GM15510 (cell line): ENCODE measurements around the gene TJP3.

Source experiments
- POLR2A ChIP-seq: IDR thresholded peaks from 3 replicates; pipeline ENCODE4 v1.6.1; 2011; ENCODE audit warnings: borderline replicate concordance; ENCODE audit not compliant: insufficient read length; ENCODE audit errors: extremely low read depth

Gene TJP3

GRCh38 chr19:3682286-3682685, 25.9 kb upstream of the TJP3 start:
- TF ChIP-seq POLR2A = no peak

DNA sequence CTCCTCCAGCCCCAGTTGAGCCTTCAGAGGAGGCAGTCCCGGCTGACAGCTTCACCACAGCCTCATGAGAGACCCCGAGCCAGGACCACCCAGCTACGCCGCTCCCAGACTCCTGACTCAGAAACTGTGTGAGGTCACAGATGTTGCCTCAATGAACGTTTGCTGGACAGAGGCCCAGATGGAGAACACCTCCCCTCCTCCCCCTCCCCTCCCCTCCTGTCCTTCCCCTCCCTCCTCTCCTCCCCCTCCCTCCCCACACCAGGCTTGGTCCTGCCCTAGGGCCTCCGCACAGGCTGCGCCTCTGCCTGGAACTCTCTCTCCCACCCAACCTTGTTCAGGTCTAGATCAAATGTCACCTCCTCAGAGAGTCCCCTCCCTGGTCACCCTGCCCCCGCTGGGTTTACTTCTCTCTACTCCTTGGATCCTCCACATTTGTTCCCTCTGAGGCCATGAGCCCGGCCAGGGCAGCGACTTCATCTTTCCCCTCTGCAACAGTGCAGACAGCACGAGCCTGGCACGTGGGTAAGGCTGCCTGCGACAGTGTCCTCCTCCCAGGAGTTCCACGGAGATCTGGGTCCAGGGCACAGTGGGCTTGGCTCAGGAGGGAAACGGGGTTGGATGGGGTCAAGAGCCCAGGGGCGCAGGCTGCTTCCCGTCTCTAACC, 25.3 kb upstream of the TJP3 start:
- TF ChIP-seq POLR2A = no peak

GRCh38 chr19:3683405-3684053, 24.7 kb upstream of the TJP3 start:
- no peak for TF ChIP-seq POLR2A

DNA sequence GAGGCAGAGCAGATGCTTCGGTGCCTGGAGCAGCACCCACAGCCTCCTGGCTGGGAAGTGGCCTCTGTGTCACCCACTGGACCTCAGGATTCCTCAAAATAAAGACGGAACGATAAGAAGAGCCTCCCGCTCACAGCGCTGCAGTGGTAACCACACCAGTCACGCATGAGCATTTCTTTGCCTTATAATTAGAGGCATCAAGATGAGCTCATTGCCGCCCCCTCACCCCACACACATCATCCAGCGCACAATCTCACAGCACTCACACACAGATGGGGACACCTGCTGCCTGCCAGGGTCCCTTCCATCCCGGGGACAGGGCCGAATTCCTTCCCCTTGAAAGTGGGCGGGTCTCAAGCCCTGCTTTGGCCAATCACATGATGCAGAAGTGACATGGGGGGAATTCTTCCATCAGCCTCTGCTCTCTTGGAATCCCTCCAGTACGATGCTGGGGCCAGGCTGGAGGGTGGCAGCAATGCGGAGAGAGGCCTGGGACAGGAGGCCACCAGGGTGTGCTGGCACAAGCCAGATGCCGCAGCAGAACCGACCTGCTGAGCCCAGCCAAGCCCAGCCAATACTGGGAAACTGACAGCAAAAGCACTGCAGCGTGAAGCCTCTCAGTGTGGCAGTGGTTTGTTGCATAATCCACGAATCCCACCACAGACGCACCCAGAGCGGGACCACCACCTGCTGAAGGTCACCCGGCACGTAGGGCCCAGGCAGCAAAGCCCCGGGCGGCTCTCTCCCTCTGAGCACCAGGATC, 23.9 kb upstream of the TJP3 start:
- no peak for TF ChIP-seq POLR2A

DNA sequence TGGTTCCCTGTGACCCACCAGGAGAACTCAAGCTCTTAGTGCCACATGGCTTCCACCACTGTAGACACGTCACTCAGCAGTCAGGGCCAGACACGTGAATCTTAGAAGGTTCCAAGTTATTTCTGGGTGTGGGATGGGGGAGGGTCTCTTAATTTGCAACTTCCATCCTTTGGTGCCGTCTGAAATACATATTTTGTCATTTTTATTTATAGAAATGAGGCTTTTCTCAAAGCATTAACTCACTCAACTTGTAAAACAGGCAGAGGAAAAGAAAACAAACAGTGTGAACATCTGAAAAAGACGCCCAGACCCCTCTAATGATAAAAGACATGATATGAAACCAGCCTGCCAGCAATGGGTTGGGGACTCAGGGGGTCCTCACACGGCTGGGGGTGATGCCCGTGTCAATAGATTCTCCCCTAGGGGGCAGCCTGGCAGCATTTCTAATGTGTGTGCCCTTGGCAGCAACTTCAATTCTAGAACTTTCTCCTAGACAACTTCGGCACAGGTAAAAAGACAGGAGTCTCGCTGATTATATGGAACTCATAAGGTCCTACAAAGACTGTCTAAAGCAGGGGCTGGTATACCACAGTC, 23.3 kb upstream of the TJP3 start:
- no peak for TF ChIP-seq POLR2A

GRCh38 chr19:3687393-3687773, 20.8 kb upstream of the TJP3 start:
- TF ChIP-seq POLR2A = no peak

DNA sequence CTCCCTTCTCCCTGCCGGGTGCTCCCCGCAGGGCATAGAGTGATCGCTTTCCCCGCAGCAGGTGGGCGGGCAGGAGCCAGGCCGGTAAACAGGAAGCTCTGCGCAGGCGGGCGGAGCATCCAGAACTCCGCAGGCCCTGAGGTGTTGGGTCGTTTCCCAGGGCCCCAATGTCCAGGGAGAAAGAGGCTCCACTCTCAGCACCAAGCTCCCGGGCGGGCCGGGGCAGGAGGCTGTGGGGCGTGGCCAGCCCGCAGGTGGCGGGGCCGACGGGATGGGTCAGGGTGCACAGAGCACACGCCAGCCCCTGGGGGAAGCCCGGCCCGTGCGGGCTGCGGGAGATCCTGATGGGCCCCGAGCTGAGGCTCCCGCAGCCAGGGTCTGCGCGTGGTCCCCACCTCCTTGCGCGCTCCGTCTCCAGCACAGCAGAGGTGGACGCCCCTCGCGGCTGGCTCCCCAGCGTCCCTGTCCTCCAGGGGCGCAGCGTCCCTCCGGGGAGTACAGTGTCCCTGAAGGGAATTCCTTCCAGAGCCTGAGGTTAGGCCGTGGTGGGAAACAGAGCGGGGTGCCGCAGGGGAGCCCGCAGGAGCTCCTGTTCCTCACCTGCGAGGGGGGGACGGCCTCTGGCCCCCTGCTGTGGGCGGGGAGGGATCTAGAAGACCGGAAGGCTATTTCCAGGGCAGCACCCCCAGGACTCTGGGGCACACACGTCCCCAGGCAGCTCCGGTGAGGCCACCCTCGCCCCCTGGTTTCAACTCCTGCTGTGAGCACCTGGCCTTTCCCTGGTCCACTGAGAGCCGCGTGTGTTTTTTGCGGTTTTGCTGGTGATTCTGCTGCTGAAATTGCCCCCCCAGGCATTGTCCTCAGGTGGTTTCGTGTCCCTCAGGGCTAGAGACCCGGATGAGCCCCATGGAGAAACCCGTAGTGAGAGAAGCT, 20.1 kb upstream of the TJP3 start:
- TF ChIP-seq POLR2A = no peak

- no peak for TF ChIP-seq POLR2A
These were observed 17.4 kb upstream of the TJP3 start for GRCh38 chr19:3690551-3691371.

DNA sequence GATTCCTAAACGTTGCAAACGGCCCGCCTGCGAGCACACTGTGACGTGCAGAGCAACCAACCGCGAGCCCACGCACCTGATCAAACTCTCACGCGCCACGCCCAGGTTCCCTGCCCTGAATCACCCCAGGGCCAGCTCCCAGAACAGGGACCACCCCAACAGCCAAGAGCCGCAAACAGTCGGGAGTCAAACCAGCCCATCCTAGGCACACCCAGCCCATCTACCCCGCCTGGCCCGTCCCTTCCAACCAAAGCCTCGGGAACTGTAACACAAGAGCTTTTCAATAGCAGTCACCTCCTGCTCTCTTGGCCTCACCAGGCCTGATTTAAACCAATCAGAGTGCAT, 16.8 kb upstream of the TJP3 start:
- TF ChIP-seq POLR2A = no peak

DNA sequence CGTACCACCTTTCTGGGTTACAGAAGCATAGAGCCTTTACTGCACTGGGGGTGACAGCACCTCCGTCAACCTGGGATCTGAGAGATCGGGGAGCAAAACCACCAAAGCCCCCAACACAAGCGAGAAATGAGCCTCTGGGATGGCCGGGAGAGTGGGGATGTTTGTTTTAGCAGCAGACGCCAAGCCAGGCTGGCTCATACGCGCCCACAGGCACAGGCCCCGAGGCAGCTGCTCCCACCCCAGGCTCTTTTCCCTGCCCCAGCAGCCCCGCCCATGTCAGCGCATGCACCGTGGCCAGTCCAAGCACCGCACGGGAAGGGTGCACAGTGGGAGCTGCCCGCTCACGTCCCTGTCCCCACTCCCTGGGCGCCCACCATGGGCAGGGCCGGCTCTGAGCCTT, 16.5 kb upstream of the TJP3 start:
- TF ChIP-seq POLR2A = no peak

DNA sequence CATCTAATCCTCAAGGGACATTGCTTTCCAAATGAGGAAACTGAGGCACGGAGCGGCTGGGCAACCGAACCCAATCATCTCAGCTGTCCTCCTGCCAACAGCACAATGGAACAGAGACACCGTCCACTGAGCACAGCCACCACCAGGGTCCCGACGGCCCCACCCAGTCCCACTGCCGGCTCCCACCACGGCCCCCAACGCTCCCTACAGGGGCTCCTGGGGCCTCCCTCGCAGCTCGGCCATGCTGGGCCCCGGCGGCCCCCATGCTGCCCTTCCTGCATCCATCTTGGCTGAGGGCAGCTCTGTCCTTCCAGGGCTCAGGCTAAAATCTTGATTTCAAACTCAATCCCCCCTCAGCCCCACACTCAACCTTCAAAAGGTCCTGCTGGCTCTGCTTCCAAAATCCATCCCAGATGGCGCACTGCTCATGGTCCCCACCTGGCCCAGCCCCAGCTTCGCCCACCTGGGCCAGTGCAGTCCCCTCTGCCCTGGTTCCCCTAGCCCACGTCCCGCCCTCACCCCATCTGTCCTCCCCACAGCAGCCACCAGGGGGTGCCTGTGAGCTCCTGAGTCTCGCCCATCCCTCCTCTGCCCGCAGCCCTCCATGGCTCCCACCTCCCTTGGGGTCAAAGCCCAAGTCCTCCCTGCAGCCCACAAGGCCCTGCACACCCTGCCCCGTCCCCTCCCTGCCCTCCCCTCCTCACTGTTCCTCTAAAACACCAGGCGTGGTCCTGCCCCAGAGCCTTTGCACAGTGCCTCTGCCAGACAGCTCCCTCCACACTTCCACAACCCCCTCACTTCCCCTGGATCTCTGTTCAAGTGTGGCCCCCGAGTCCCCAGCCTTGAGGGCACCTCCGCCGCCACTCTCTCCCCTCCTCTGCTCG, 15.8 kb upstream of the TJP3 start:
- TF ChIP-seq POLR2A = no peak

DNA sequence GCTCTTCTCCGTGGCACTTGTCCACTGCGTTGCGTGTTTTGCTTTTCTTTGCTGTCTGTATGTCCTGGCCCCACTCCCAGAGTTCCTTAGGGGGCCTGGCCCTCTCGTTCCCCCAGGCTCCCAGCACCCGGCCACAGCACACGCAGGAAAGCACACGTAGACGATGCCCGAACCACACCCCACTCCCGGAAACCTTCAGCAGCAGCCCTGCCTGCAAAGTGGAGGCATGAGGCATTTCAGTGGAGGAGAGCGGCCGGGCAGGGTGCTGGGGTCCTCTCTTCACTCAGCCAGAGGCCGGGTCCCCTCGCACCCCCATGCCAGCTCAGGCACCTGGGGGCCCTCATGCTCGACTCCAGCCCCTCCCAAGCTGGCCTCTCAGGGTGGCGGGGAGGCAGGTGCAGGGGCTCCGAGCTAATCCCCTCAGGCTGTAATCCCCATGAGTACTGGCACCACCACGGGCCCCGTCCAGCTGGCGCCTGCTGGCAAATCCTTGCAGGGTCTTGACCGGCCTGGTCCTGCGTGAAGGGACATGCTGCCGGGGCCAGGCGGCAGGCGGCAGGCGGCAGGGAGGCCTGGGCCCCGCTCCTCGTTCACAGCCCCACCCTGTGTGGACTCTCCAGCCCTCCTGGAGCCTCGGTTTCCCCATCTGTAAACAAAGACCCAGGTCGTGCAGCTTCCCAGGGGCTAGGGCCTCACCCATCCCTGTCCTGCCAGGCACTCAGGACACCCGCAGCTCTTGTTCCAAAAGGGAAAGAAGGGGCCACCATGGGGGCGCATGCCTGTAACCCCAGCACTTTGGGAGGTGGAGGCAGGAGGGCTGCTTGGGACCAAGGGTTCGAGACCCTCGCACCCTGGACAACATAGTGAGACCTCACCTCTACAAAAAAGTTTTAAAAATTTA, 14.9 kb upstream of the TJP3 start:
- no peak for TF ChIP-seq POLR2A
